ENCODE measurements around the gene KDR. TPM values are rescaled to one million over a fixed set of nuclear protein-coding genes. Genes with fewer than 3 reads are reported as not detected.

KDR gene
- total and polyA plus RNA-seq, 4 donors, result 6.1 to 39.1 (median 24.6) TPM

DNA sequence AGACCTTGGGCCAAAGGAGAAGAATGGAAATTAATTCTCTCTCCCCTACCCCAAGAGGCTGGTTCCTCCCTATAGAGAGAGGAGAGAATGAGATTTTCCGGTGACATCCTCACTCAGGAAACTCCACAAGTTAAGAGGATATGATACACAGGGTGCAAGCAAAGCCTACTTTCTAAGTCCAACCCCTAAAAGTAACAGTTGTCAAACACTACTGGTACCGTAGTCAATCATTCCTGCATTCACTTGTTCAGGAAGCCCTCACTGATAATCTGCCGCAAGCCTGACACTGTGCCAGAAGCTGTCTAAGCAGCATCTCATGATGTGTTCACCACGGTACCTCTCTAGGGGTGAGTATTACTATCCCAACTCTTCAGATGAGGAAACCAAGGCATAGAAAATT lies 41.7 kb downstream of the KDR start:
- no peak overlapping the region for H3K27ac ChIP-seq (ENCODE audit: low read depth in 1 of 2, low read length in 2 of 2)
- 76% methylated on average over 4 of the region's 4 CpGs for WGBS
- no peak overlapping the region for H3K4me3 ChIP-seq (ENCODE audit: low read depth in 1 of 3, low read length in 3 of 3)

GRCh38 chr4:55082756-55083155 lies 42.6 kb downstream of the KDR start:
- no peaks in the 10 kb centered on the region for H3K27me3 ChIP-seq (ENCODE audit: control insufficient read depth in 4 of 4, insufficient read depth in 4 of 4, low read length in 3 of 4)
- no peak overlapping the region for H3K9ac ChIP-seq (ENCODE audit: low read depth in 1 of 2, low read length in 2 of 2)
- WGBS, result 66% methylated on average over 2 of the region's 2 CpGs
- H3K4me3 ChIP-seq (ENCODE audit: low read depth in 1 of 3, low read length in 3 of 3), result no peak overlapping the region
- TF ChIP-seq, protein P1, sequence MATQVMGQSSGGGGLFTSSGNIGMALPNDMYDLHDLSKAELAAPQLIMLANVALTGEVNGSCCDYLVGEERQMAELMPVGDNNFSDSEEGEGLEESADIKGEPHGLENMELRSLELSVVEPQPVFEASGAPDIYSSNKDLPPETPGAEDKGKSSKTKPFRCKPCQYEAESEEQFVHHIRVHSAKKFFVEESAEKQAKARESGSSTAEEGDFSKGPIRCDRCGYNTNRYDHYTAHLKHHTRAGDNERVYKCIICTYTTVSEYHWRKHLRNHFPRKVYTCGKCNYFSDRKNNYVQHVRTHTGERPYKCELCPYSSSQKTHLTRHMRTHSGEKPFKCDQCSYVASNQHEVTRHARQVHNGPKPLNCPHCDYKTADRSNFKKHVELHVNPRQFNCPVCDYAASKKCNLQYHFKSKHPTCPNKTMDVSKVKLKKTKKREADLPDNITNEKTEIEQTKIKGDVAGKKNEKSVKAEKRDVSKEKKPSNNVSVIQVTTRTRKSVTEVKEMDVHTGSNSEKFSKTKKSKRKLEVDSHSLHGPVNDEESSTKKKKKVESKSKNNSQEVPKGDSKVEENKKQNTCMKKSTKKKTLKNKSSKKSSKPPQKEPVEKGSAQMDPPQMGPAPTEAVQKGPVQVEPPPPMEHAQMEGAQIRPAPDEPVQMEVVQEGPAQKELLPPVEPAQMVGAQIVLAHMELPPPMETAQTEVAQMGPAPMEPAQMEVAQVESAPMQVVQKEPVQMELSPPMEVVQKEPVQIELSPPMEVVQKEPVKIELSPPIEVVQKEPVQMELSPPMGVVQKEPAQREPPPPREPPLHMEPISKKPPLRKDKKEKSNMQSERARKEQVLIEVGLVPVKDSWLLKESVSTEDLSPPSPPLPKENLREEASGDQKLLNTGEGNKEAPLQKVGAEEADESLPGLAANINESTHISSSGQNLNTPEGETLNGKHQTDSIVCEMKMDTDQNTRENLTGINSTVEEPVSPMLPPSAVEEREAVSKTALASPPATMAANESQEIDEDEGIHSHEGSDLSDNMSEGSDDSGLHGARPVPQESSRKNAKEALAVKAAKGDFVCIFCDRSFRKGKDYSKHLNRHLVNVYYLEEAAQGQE (IDR thresholded peaks at IDR 0.05), result no peak
- TF ChIP-seq, protein P2, sequence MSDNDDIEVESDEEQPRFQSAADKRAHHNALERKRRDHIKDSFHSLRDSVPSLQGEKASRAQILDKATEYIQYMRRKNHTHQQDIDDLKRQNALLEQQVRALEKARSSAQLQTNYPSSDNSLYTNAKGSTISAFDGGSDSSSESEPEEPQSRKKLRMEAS (IDR thresholded peaks at IDR 0.05), result no peak
- TF ChIP-seq NR2F2 (IDR thresholded peaks at IDR 0.05) (no peak), RAD21 (IDR thresholded peaks at IDR 0.05) (no peak), EGR1 (IDR thresholded peaks at IDR 0.05; ENCODE audit: low read depth in 2 of 2) (no peak), FOXA1 (IDR thresholded peaks at IDR 0.05) (no peak), RXRA (IDR thresholded peaks at IDR 0.05) (no peak)
- H3K27ac ChIP-seq (ENCODE audit: low read depth in 1 of 2, low read length in 2 of 2), result no peak overlapping the region
- DNase-seq (ENCODE audit: low spot score), result no peak
- no peaks in the 10 kb centered on the region for H3K9me3 ChIP-seq (ENCODE audit: control insufficient read depth in 4 of 4, low read length in 3 of 4)
- no peaks in the 10 kb centered on the region for H3K36me3 ChIP-seq (ENCODE audit: control insufficient read depth in 4 of 4, insufficient read depth in 3 of 4, low read depth in 1 of 4, low read length in 3 of 4)
- H3K4me1 ChIP-seq (ENCODE audit: control insufficient read depth in 4 of 4, insufficient read depth in 4 of 4, low read length in 3 of 4), result no peaks in the 10 kb centered on the region

More for the DNA sequence above, 41.7 kb downstream of the KDR start:
- no peak for DNase-seq (ENCODE audit: low spot score)
- TF ChIP-seq JUND (IDR thresholded peaks at IDR 0.05) (no peak), HNF4A (conservative IDR thresholded peaks at IDR 0.05) (no peak), FOXA2 (IDR thresholded peaks at IDR 0.05) (no peak), SP1 (IDR thresholded peaks at IDR 0.05) (no peak), ZBTB33 (IDR thresholded peaks at IDR 0.05) (no peak)
- TF ChIP-seq, protein P2 (IDR thresholded peaks at IDR 0.05), result no peak
- TF ChIP-seq, protein P3, sequence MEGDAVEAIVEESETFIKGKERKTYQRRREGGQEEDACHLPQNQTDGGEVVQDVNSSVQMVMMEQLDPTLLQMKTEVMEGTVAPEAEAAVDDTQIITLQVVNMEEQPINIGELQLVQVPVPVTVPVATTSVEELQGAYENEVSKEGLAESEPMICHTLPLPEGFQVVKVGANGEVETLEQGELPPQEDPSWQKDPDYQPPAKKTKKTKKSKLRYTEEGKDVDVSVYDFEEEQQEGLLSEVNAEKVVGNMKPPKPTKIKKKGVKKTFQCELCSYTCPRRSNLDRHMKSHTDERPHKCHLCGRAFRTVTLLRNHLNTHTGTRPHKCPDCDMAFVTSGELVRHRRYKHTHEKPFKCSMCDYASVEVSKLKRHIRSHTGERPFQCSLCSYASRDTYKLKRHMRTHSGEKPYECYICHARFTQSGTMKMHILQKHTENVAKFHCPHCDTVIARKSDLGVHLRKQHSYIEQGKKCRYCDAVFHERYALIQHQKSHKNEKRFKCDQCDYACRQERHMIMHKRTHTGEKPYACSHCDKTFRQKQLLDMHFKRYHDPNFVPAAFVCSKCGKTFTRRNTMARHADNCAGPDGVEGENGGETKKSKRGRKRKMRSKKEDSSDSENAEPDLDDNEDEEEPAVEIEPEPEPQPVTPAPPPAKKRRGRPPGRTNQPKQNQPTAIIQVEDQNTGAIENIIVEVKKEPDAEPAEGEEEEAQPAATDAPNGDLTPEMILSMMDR (IDR thresholded peaks at IDR 0.05; ENCODE audit: low read depth, low read length, missing input control), result no peak
- Histone ChIP-seq H3K9me3 (ENCODE audit: control insufficient read depth in 4 of 4, low read length in 3 of 4) (no peaks in the 10 kb centered on the region), H3K36me3 (ENCODE audit: control insufficient read depth in 4 of 4, insufficient read depth in 3 of 4, low read depth in 1 of 4, low read length in 3 of 4) (no peaks in the 10 kb centered on the region), H3K4me1 (ENCODE audit: control insufficient read depth in 4 of 4, insufficient read depth in 4 of 4, low read length in 3 of 4) (no peaks in the 10 kb centered on the region), H3K27me3 (ENCODE audit: control insufficient read depth in 4 of 4, insufficient read depth in 4 of 4, low read length in 3 of 4) (no peaks in the 10 kb centered on the region), H3K9ac (ENCODE audit: low read depth in 1 of 2, low read length in 2 of 2) (no peak overlapping the region)
